ENCODE results near the gene APBA2. TPM values are rescaled to one million over a fixed set of nuclear protein-coding genes. Genes with fewer than 3 reads are reported as not detected.
A peak's percentile ranks its signal among the peaks of the same experiment; 100 is the strongest.

The APBA2 gene
- total and polyA plus RNA-seq, 2 donors from 2014 or later: 1.0 to 6.1 TPM

GRCh38 chr15:29123171-29123570, 237.4 kb downstream of the APBA2 start:
- H3K4me3 ChIP-seq (ENCODE audit: low read length in 3 of 3): no peak overlapping the region
- H3K4me1 ChIP-seq (ENCODE audit: control insufficient read depth in 2 of 3, insufficient read depth in 2 of 3, low read depth in 1 of 3, low read length in 3 of 3): no peaks in the 10 kb centered on the region
- H3K9me3 ChIP-seq (ENCODE audit: control insufficient read depth in 2 of 3, insufficient read depth in 1 of 3, low read length in 3 of 3): no peaks in the 10 kb centered on the region
- no peak overlapping the region for H3K27ac ChIP-seq (ENCODE audit: low read depth in 2 of 2, low read length in 2 of 2)
- H3K36me3 ChIP-seq (ENCODE audit: control insufficient read depth in 2 of 3, insufficient read depth in 3 of 3, low read length in 3 of 3): no peaks in the 10 kb centered on the region
- TF ChIP-seq, protein P1, sequence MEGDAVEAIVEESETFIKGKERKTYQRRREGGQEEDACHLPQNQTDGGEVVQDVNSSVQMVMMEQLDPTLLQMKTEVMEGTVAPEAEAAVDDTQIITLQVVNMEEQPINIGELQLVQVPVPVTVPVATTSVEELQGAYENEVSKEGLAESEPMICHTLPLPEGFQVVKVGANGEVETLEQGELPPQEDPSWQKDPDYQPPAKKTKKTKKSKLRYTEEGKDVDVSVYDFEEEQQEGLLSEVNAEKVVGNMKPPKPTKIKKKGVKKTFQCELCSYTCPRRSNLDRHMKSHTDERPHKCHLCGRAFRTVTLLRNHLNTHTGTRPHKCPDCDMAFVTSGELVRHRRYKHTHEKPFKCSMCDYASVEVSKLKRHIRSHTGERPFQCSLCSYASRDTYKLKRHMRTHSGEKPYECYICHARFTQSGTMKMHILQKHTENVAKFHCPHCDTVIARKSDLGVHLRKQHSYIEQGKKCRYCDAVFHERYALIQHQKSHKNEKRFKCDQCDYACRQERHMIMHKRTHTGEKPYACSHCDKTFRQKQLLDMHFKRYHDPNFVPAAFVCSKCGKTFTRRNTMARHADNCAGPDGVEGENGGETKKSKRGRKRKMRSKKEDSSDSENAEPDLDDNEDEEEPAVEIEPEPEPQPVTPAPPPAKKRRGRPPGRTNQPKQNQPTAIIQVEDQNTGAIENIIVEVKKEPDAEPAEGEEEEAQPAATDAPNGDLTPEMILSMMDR (IDR thresholded peaks at IDR 0.05; ENCODE audit: borderline replicate concordance, extremely low read depth, insufficient read depth): no peak
- H3K27me3 ChIP-seq (ENCODE audit: control insufficient read depth, insufficient read depth, low read length): no peaks in the 10 kb centered on the region
- H3K9ac ChIP-seq (ENCODE audit: low read length in 3 of 3): no peak overlapping the region
- intact Hi-C loops (cut with DNase I): no loop called here
- DNase-seq: peak in 1 of 5 donors; percentile 43
- FAIRE-seq: no peak

- Histone ChIP-seq H3K4me1 (ENCODE audit: control insufficient read depth in 2 of 3, insufficient read depth in 2 of 3, low read depth in 1 of 3, low read length in 3 of 3) (no peaks in the 10 kb centered on the region), H3K9ac (ENCODE audit: low read length in 3 of 3) (no peak overlapping the region), H3K4me3 (ENCODE audit: low read length in 3 of 3) (no peak overlapping the region), H3K9me3 (ENCODE audit: control insufficient read depth in 2 of 3, insufficient read depth in 1 of 3, low read length in 3 of 3) (no peaks in the 10 kb centered on the region), H3K27me3 (ENCODE audit: control insufficient read depth, insufficient read depth, low read length) (no peaks in the 10 kb centered on the region), H3K36me3 (ENCODE audit: control insufficient read depth in 2 of 3, insufficient read depth in 3 of 3, low read length in 3 of 3) (no peaks in the 10 kb centered on the region), H3K27ac (ENCODE audit: low read depth in 2 of 2, low read length in 2 of 2) (no peak overlapping the region)
- TF ChIP-seq, protein P1 (IDR thresholded peaks at IDR 0.05; ENCODE audit: borderline replicate concordance, extremely low read depth, insufficient read depth): no peak
- intact Hi-C loops (cut with DNase I): no loop called here
- FAIRE-seq (no peak), DNase-seq (peak in 1 of 5 donors; percentile 35)
These were observed 238.2 kb downstream of the APBA2 start for GRCh38 chr15:29123991-29124390.

DNA sequence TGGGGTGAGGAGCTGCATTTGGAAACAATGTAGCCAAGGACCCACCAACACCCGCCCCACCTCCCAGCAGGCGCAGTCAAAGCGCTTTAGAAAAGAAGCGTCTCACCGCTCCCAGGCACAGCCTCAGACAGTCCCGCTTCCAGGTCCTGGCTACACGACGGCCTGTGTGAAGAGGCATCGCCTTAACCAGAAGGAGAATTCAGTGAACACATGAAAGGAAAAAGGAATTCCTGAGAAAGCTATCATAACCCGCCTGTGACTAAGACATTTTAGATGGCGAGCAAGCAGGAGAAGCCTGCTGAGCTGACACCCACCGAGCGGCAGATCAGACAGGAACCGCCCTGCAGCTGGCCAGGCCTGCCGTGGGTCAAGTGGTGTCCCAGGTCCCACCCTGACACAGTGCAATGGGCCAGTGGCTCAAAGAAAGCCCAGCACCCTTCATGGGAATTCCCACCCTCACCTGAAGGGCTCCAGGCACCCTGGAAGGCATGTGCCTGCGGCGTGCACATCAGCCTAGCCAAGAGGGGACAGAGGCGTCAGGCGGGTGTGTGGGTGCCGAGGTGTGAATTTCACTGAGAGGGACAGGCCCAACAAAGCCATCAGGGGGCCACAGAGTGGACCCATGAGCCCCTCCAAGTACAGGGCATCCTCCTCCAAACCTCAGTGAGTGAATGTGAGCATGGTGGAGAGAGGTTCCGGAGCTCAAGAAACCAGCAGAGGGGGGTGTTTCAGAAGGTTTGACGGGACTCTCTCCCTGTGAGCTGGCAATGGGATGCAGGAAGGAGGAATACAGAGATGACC, 239.0 kb downstream of the APBA2 start:
- H3K4me1 ChIP-seq (ENCODE audit: control insufficient read depth in 2 of 3, insufficient read depth in 2 of 3, low read depth in 1 of 3, low read length in 3 of 3): no peaks in the 10 kb centered on the region
- no peak for FAIRE-seq
- no peak overlapping the region for H3K4me3 ChIP-seq (ENCODE audit: low read length in 3 of 3)
- no peak overlapping the region for H3K27ac ChIP-seq (ENCODE audit: low read depth in 2 of 2, low read length in 2 of 2)
- intact Hi-C loops (cut with DNase I): no loop called here
- H3K9ac ChIP-seq (ENCODE audit: low read length in 3 of 3): no peak overlapping the region
- DNase-seq: peak in 2 of 5 donors; percentile 49 to 59
- no peaks in the 10 kb centered on the region for H3K27me3 ChIP-seq (ENCODE audit: control insufficient read depth, insufficient read depth, low read length)
- TF ChIP-seq, protein P1 (IDR thresholded peaks at IDR 0.05; ENCODE audit: borderline replicate concordance, extremely low read depth, insufficient read depth): no peak
- H3K9me3 ChIP-seq (ENCODE audit: control insufficient read depth in 2 of 3, insufficient read depth in 1 of 3, low read length in 3 of 3): no peaks in the 10 kb centered on the region
- H3K36me3 ChIP-seq (ENCODE audit: control insufficient read depth in 2 of 3, insufficient read depth in 3 of 3, low read length in 3 of 3): no peaks in the 10 kb centered on the region
